Measurements from ENCODE around the gene PRSS33. TPM values are rescaled to one million over a fixed set of nuclear protein-coding genes. Genes with fewer than 3 reads are reported as not detected.

The PRSS33 gene
- polyA plus RNA-seq, 2 of the 4 experiments (the other 2 are of a cell fraction) = 0.04 TPM; not detected in 1

DNA sequence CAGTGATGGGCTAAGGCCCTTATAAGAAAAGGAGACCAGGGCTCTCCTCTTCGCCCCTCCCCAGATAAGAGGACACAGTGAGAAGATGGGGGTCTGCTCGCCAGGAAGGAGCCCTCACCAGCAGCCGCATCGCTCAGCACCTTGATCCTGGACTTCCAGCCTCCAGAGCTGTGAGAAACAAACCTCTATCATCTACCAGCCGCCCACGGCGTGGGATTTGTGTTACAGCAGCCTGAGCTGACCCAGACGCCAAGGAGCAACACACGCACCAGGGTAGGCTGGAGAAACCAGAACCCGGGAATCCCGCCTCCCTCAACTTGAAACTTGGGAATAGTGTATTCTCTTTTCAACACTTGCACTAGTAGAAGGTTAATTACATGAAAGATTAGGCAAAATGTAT lies 38.5 kb upstream of the PRSS33 start:
- ATAC-seq = no peak
- CTCF ChIA-PET = interaction anchor here (0.7 to 1.9 kb wide), 3 partner anchors 12 to 42 kb away, joined by 3 to 8 read pairs (median 3); no protein-coding TSS in a partner anchor

DNA sequence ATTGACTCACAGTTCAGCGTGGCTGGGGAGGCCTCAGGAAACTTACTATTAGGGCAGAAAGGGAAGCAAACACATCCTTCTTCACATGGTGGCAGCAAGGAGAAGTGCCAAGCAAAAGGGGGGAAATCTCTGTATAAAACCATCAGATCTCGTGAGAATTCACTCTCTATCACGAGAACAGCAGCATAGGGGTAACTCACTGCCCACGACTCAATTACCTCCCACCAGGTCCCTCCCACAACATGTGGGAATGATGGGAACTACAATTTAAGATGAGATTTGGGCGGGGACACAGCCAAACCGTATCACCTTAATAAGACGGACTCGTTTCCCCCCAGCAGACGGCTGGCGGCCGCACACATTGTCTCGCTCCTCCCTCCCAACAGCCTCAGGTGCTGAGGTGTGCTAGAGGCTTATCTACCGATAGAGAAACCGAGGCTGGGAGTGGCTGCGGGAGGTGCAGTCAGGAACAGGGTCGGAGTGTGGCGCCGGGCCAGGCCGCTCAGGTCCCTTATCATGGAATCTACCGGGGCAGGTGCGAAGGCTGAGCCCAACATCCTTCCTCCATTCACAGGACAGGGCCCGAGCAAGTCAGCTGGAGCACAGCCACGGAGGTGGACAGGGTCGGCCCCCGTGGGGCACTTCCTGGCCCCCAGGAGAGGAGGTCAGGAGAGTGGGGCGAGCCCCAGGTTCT lies 37.8 kb upstream of the PRSS33 start:
- Histone ChIP-seq H3K27ac (no peak overlapping the region), H3K9me3 (no peaks in the 10 kb centered on the region), H3K4me3 (no peak overlapping the region), H3K4me1 (peaks cover 5% of the 10 kb centered on the region; the same call in 1 of the 3 replicates), H3K4me2 (no peak overlapping the region)
- ATAC-seq (no peak), FAIRE-seq (no peak), DNase-seq (ENCODE audit: low read depth in 1 of 2, low spot score in 1 of 2) (no peak)
- ChIA-PET CTCF (interaction anchor here (0.7 to 3.7 kb wide), 3 partner anchors 13 to 14 kb away, joined by 3 to 23 read pairs (median 18); no protein-coding TSS in a partner anchor), POLR2A (no interaction called here)
- WGBS (ENCODE audit: missing lambda C conversion rate) = 66% methylated on average over 26 of the region's 26 CpGs
- TF ChIP-seq CHD2 (IDR thresholded peaks at IDR 0.05; ENCODE audit: low read length, partially characterized antibody) (peak; percentile 26), HOXA7 (CRISPR knock-in tag; IDR thresholded peaks at IDR 0.05) (no peak), KDM1A (IDR thresholded peaks at IDR 0.05; ENCODE audit: low read depth) (no peak)

More for the DNA sequence above, 38.5 kb upstream of the PRSS33 start:
- Histone ChIP-seq H3K4me1 (peaks cover 7% of the 10 kb centered on the region; the same call in 1 of the 3 replicates), H3K4me2 (no peak overlapping the region), H3K9me3 (no peaks in the 10 kb centered on the region), H3K4me3 (no peak overlapping the region), H3K27ac (no peak overlapping the region)
- POLR2A ChIA-PET = no interaction called here
- FAIRE-seq (no peak), DNase-seq (ENCODE audit: low read depth in 1 of 2, low spot score in 1 of 2) (no peak)
- WGBS (ENCODE audit: missing lambda C conversion rate) = 79% methylated on average over 11 of the region's 11 CpGs
- TF ChIP-seq RAD21 (conservative IDR thresholded peaks at IDR 0.05 in 1 of 2, IDR thresholded peaks at IDR 0.05 in 1 of 2) (no peak), RCOR1 (IDR thresholded peaks at IDR 0.05; ENCODE audit: low read depth, low read length) (no peak), SMC3 (IDR thresholded peaks at IDR 0.05) (no peak), HOXA7 (CRISPR knock-in tag; IDR thresholded peaks at IDR 0.05) (no peak), MAZ (IDR thresholded peaks at IDR 0.05; ENCODE audit: borderline replicate concordance, low read depth, low read length) (no peak), POLR2A (IDR thresholded peaks at IDR 0.05; ENCODE audit: low read length) (no peak), FOSB (CRISPR knock-in tag; IDR thresholded peaks at IDR 0.05) (no peak), POLR2AphosphoS2 (conservative IDR thresholded peaks at IDR 0.05; ENCODE audit: low read length) (no peak), EHMT2 (IDR thresholded peaks at IDR 0.05; ENCODE audit: low read depth) (no peak), ZNF302 (CRISPR knock-in tag; IDR thresholded peaks at IDR 0.05) (no peak)
- TF ChIP-seq, protein P1, sequence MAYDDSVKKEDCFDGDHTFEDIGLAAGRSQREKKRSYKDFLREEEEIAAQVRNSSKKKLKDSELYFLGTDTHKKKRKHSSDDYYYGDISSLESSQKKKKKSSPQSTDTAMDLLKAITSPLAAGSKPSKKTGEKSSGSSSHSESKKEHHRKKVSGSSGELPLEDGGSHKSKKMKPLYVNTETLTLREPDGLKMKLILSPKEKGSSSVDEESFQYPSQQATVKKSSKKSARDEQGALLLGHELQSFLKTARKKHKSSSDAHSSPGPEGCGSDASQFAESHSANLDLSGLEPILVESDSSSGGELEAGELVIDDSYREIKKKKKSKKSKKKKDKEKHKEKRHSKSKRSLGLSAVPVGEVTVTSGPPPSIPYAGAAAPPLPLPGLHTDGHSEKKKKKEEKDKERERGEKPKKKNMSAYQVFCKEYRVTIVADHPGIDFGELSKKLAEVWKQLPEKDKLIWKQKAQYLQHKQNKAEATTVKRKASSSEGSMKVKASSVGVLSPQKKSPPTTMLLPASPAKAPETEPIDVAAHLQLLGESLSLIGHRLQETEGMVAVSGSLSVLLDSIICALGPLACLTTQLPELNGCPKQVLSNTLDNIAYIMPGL (CRISPR knock-in tag; IDR thresholded peaks at IDR 0.05; ENCODE audit: borderline replicate concordance) = no peak
- TF ChIP-seq, protein P2, sequence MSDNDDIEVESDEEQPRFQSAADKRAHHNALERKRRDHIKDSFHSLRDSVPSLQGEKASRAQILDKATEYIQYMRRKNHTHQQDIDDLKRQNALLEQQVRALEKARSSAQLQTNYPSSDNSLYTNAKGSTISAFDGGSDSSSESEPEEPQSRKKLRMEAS (IDR thresholded peaks at IDR 0.05) = no peak
- TF ChIP-seq, protein P3, sequence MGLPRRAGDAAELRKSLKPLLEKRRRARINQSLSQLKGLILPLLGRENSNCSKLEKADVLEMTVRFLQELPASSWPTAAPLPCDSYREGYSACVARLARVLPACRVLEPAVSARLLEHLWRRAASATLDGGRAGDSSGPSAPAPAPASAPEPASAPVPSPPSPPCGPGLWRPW (IDR thresholded peaks at IDR 0.05) = no peak
- TF ChIP-seq, protein P4, sequence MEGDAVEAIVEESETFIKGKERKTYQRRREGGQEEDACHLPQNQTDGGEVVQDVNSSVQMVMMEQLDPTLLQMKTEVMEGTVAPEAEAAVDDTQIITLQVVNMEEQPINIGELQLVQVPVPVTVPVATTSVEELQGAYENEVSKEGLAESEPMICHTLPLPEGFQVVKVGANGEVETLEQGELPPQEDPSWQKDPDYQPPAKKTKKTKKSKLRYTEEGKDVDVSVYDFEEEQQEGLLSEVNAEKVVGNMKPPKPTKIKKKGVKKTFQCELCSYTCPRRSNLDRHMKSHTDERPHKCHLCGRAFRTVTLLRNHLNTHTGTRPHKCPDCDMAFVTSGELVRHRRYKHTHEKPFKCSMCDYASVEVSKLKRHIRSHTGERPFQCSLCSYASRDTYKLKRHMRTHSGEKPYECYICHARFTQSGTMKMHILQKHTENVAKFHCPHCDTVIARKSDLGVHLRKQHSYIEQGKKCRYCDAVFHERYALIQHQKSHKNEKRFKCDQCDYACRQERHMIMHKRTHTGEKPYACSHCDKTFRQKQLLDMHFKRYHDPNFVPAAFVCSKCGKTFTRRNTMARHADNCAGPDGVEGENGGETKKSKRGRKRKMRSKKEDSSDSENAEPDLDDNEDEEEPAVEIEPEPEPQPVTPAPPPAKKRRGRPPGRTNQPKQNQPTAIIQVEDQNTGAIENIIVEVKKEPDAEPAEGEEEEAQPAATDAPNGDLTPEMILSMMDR (IDR thresholded peaks at IDR 0.05) = no peak
- TF ChIP-seq, protein P5, sequence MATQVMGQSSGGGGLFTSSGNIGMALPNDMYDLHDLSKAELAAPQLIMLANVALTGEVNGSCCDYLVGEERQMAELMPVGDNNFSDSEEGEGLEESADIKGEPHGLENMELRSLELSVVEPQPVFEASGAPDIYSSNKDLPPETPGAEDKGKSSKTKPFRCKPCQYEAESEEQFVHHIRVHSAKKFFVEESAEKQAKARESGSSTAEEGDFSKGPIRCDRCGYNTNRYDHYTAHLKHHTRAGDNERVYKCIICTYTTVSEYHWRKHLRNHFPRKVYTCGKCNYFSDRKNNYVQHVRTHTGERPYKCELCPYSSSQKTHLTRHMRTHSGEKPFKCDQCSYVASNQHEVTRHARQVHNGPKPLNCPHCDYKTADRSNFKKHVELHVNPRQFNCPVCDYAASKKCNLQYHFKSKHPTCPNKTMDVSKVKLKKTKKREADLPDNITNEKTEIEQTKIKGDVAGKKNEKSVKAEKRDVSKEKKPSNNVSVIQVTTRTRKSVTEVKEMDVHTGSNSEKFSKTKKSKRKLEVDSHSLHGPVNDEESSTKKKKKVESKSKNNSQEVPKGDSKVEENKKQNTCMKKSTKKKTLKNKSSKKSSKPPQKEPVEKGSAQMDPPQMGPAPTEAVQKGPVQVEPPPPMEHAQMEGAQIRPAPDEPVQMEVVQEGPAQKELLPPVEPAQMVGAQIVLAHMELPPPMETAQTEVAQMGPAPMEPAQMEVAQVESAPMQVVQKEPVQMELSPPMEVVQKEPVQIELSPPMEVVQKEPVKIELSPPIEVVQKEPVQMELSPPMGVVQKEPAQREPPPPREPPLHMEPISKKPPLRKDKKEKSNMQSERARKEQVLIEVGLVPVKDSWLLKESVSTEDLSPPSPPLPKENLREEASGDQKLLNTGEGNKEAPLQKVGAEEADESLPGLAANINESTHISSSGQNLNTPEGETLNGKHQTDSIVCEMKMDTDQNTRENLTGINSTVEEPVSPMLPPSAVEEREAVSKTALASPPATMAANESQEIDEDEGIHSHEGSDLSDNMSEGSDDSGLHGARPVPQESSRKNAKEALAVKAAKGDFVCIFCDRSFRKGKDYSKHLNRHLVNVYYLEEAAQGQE (IDR thresholded peaks at IDR 0.05) = no peak
